Neural cell (in vitro differentiated cells): ENCODE data around the gene MARS1. TPM values are rescaled to one million over a fixed set of nuclear protein-coding genes. Genes with fewer than 3 reads are reported as not detected.

Source experiments
- H2AFZ ChIP-seq: fragments of 200-600, 300-800 bp; sonication (generic), shearing (Covaris generic); 2 replicates; pipeline ENCODE4 v1.6.0; 2014; ENCODE audit warnings: low read depth, mild to moderate bottlenecking, antibody characterized with exemption, low read length, moderate library complexity
- H3F3A ChIP-seq: fragments of 200-600 bp; shearing (Covaris generic); 2 replicates; pipeline ENCODE4 v1.6.1; 2016; ENCODE audit warnings: mild to moderate bottlenecking, moderate library complexity, mixed read lengths, antibody characterized with exemption, low read length; ENCODE audit not compliant: insufficient read depth, poor library complexity, severe bottlenecking
- H3K27ac ChIP-seq: fragments of 200-600, 300-800 bp; sonication (generic), shearing (Covaris generic); 2 replicates; pipeline ENCODE4 v1.5.1; 2014; ENCODE audit warnings: mild to moderate bottlenecking, low read length, moderate library complexity
- H3K27me3 ChIP-seq: fragments of 300-800, 200-600 bp; sonication (generic), shearing (Covaris generic); 2 replicates; pipeline ENCODE4 v1.6.0; 2014; ENCODE audit warnings: mild to moderate bottlenecking, low read depth, low read length, moderate library complexity; ENCODE audit not compliant: insufficient read depth
- H3K36me3 ChIP-seq: fragments of 300-800, 200-600 bp; sonication (generic), shearing (Covaris generic); 2 replicates; pipeline ENCODE4 v1.5.1; 2014; ENCODE audit warnings: mild to moderate bottlenecking, antibody characterized with exemption, low read length, moderate library complexity; ENCODE audit not compliant: insufficient read depth
- H3K4me2 ChIP-seq: fragments of 300-800, 200-600 bp; sonication (generic), shearing (Covaris generic); 2 replicates; pipeline ENCODE4 v1.6.0; 2014; ENCODE audit warnings: mild to moderate bottlenecking, low read length
- H3K4me3 ChIP-seq: fragments of 300-800, 200-600 bp; sonication (generic), shearing (Covaris generic); 2 replicates; pipeline ENCODE4 v1.5.1; 2014; ENCODE audit warnings: mild to moderate bottlenecking, low read length, moderate library complexity
- H3K79me2 ChIP-seq: fragments of 200-600 bp; shearing (Covaris generic); replicated peaks from 2 replicates; pipeline ENCODE4 v1.6.0; 2014; ENCODE audit warnings: mild to moderate bottlenecking, low read length, moderate library complexity; ENCODE audit not compliant: insufficient read depth
- H3K9ac ChIP-seq: fragments of 300-800, 200-600 bp; sonication (generic), shearing (Covaris generic); 2 replicates; pipeline ENCODE4 v1.6.1; 2016; ENCODE audit warnings: mild to moderate bottlenecking, low read length, mixed read lengths
- H3K9me2 ChIP-seq: fragments of 200-600 bp; shearing (Covaris generic); 2 replicates; pipeline ENCODE4 v1.6.1; 2016; ENCODE audit warnings: mild to moderate bottlenecking, low read length, mixed read lengths; ENCODE audit not compliant: insufficient read depth
- H3K9me3 ChIP-seq: fragments of 200-600, 300-800 bp; sonication (generic), shearing (Covaris generic); 2 replicates; pipeline ENCODE4 v1.6.1; 2016; ENCODE audit warnings: mild to moderate bottlenecking, mixed run types, low read length, moderate library complexity, mixed read lengths
- H4K20me1 ChIP-seq: fragments of 200-600 bp; shearing (Covaris generic); 2 replicates; pipeline ENCODE4 v1.6.1; 2016; ENCODE audit warnings: mild to moderate bottlenecking, mixed run types; ENCODE audit not compliant: insufficient read depth
- CTCF ChIP-seq: fragments of 450-650 bp; IDR thresholded peaks from 2 replicates; pipeline ENCODE4 v1.5.1; 2014; ENCODE audit warnings: antibody characterized with exemption, mild to moderate bottlenecking, moderate library complexity; ENCODE audit not compliant: poor library complexity, severe bottlenecking
- EP300 ChIP-seq: fragments of 450-650 bp; conservative IDR thresholded peaks from 2 replicates; pipeline ENCODE4 v1.6.1; 2014; ENCODE audit warnings: antibody characterized with exemption, mild to moderate bottlenecking, moderate library complexity; ENCODE audit not compliant: poor library complexity, severe bottlenecking
- EZH2 ChIP-seq: fragments of 200-600, 300-800 bp; shearing (Covaris generic), sonication (generic); IDR thresholded peaks from 2 replicates; pipeline ENCODE4 v1.6.1; 2014; ENCODE audit warnings: antibody characterized with exemption, low read length, borderline replicate concordance, mild to moderate bottlenecking; ENCODE audit not compliant: insufficient read depth, poor library complexity, severe bottlenecking
- MXI1 ChIP-seq: fragments of 450-650 bp; conservative IDR thresholded peaks from 2 replicates; pipeline ENCODE4 v1.6.1; 2014; ENCODE audit warnings: antibody characterized with exemption, mild to moderate bottlenecking; ENCODE audit not compliant: poor library complexity, severe bottlenecking
- POLR2AphosphoS5 ChIP-seq: IDR thresholded peaks from 2 replicates; pipeline ENCODE4 v1.6.1; 2012
- RAD21 ChIP-seq: fragments of 450-650 bp; conservative IDR thresholded peaks from 2 replicates; pipeline ENCODE4 v1.6.1; 2014; ENCODE audit warnings: antibody characterized with exemption, mild to moderate bottlenecking, moderate library complexity
- REST ChIP-seq: IDR thresholded peaks from 2 replicates; pipeline ENCODE4 v1.6.1; 2012; ENCODE audit warnings: borderline replicate concordance
- SMC3 ChIP-seq: fragments of 450-650 bp; conservative IDR thresholded peaks from 2 replicates; pipeline ENCODE4 v1.6.1; 2014; ENCODE audit warnings: antibody characterized with exemption, mild to moderate bottlenecking, moderate library complexity; ENCODE audit not compliant: poor library complexity
- TAF1 ChIP-seq: IDR thresholded peaks from 2 replicates; pipeline ENCODE4 v1.6.1; 2012; ENCODE audit warnings: low read depth
- polyA plus RNA-seq: library from polyadenylated mRNA; depleted of rRNA; stranded (reverse); fragments of >200 nt; gene quantifications from 2 replicates; pipeline ENCODE4 v1.2.3, GENCODE V29; 2014

Gene MARS1
- polyA plus RNA-seq, 1 donor from 2014 or later = 321 TPM

GRCh38 chr12:57459750-57460467 lies 28.0 kb upstream of the MARS1 start, which contains the start of gene GLI1:
GLI1 (plus strand) TSS chr12:57459785; CDS start chr12:57463692, 3,907 bp downstream.
- no peak for TF ChIP-seq MXI1
- TF ChIP-seq EZH2 = no peak
- TF ChIP-seq RAD21 = no peak
- TF ChIP-seq REST = no peak
- TF ChIP-seq CTCF = no peak
- no peak for TF ChIP-seq POLR2AphosphoS5
- no peak for TF ChIP-seq TAF1
- TF ChIP-seq EP300 = no peak
- TF ChIP-seq SMC3 = no peak
- H3K9me3 ChIP-seq = no peaks in the 10 kb centered on the region
- no peaks in the 10 kb centered on the region for H3K79me2 ChIP-seq
- peak within 1 kb of the TSS; percentile 67 for H3K4me3 ChIP-seq
- H3F3A ChIP-seq = no peaks in the 10 kb centered on the region
- H3K4me2 ChIP-seq = peak within 1 kb of the TSS; percentile 90
- H3K36me3 ChIP-seq = no peaks in the 10 kb centered on the region
- no peaks in the 10 kb centered on the region for H4K20me1 ChIP-seq
- no peak within 1 kb of the TSS for H3K27ac ChIP-seq
- H2AFZ ChIP-seq = no peak within 1 kb of the TSS
- H3K9ac ChIP-seq = peak within 1 kb of the TSS; percentile 25
- peaks cover 39% of the 10 kb centered on the region for H3K27me3 ChIP-seq
- no peaks in the 10 kb centered on the region for H3K9me2 ChIP-seq

GRCh38 chr12:57460468-57460784 lies 27.4 kb upstream of the MARS1 start:
- TF ChIP-seq EZH2 = no peak
- no peak for TF ChIP-seq TAF1
- no peak for TF ChIP-seq RAD21
- no peak for TF ChIP-seq EP300
- Histone ChIP-seq H3K9me2 (no peaks in the 10 kb centered on the region), H3K27me3 (peaks cover 39% of the 10 kb centered on the region), H2AFZ (no peak overlapping the region), H3K9ac (no peak overlapping the region), H3K36me3 (no peaks in the 10 kb centered on the region), H3K9me3 (no peaks in the 10 kb centered on the region), H3K4me3 (peak overlapping the region; percentile 67), H3K4me2 (no peak overlapping the region), H3K79me2 (no peaks in the 10 kb centered on the region), H3K27ac (no peak overlapping the region), H4K20me1 (no peaks in the 10 kb centered on the region), H3F3A (no peaks in the 10 kb centered on the region)
